Measurements from ENCODE around the gene HELZ2. TPM values are rescaled to one million over a fixed set of nuclear protein-coding genes. Genes with fewer than 3 reads are reported as not detected.
"Not testable (repeated sequence)": the region's sequence is repeated elsewhere in the genome, so short reads cannot be mapped to it uniquely, and the experiment has no call there.

The HELZ2 gene
- total and polyA plus RNA-seq, 4 experiments from 2014 or later: 2.0 to 45.4 (median 23.0) TPM

DNA sequence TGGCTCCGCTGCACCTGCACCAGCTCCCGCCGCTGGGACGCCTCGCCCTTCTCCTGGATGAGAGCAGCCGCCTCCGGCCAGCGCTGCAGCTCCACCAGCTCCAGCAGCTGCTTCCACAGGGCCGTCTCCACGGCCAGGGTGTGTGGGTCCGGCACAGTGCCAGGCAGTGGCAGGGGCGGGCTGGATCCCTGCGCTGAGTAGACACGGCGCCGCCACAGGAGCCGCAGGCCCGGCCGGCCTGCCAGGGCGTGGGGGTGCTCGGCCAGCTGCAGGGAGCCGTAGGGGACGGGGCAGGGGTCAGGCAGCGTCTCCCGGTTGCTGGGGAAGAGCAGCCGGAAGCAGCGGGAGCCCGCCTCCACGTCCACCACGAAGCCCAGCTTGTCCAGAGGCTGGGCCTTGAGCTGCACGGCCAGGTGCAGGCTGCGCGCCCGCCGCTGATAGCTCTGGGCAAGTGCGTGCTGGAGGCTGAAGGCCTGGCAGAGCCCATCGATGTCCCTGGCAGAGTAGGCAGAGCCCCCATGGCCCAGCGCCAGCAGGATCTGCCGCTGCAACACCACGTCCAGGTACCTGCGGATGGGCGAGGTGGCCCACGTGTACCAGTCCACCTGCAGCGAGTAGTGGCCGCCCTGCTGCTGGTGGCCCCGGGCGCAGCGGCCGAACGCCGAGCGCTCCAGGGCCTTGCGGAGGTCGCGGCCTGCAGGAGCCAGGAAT, 10.7 kb downstream of the HELZ2 start:
- no peak overlapping the region for H3K27ac Mint-ChIP-seq
- Histone ChIP-seq H3K27ac (ENCODE audit: low read depth, low read length) (no peak overlapping the region), H3K4me1 (ENCODE audit: insufficient read depth, low read length) (peaks cover 12% of the 10 kb centered on the region), H3K4me3 (ENCODE audit: low read length in 2 of 2) (no peak overlapping the region), H3K27me3 (ENCODE audit: insufficient read depth, low read length) (no peaks in the 10 kb centered on the region), H3K9me3 (ENCODE audit: control insufficient read depth in 1 of 2, low read length in 2 of 2) (no peaks in the 10 kb centered on the region), H3K36me3 (ENCODE audit: insufficient read depth, low read length) (peaks cover 15% of the 10 kb centered on the region)
- POLR2A ChIA-PET (ENCODE audit: partially characterized antibody): interaction anchor here (0.9 to 1.2 kb wide), 2 partner anchors 11 to 78 kb away, joined by 3 read pairs; no protein-coding TSS in a partner anchor
- CTCF ChIA-PET (ENCODE audit: partially characterized antibody): no interaction called here
- H3K4me1 Mint-ChIP-seq: peaks cover 3 to 16% (median 10%) of the 10 kb centered on the region in 4 donors
- no peaks in the 10 kb centered on the region for H3K9me3 Mint-ChIP-seq
- H3K36me3 Mint-ChIP-seq: peaks cover 4 to 5% of the 10 kb centered on the region in 2 donors
- no peaks in the 10 kb centered on the region for H3K27me3 Mint-ChIP-seq
- intact Hi-C loops (cut with micrococcal nuclease): no loop called here
- H3K4me3 Mint-ChIP-seq: no peak overlapping the region
- DNase-seq: no peak

DNA sequence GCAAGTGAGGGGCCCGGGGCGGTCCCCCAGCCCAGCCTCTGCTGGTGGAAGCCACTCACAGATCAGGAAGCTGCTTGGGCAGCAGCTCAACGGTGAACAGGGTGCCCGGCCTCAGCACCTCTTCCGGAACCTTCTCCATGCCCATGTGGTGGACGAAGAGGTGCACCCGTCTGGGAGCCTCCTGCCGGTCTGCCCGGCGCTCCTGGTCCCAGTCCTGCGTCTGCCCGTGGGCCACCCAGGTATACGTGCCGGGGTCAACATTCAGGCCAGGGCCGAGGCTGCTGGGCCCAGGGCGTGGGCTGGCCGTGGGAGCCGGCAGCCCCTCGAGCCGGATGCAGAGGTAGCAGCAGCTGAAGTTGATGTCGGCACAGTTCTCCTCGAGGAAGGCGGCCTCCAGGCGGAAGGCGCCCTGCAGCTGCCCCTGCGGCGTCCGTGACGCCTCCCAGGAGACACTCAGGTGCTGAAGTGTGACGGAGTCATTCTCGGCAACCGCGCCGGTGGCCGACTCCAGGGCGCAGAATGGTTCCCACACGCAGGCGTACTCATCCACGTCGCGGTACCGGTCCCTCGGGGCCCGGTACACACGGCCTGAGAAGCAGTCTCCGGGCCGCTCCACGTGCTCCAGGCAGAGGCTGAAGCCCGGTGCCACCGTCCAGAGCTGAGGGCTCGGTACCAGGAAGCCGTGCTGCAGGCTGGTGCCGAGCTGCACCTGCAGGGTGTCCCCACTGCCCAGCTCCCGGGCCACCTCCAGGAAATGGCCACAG, 11.4 kb downstream of the HELZ2 start:
- Mint-ChIP-seq H3K4me1 (peaks cover 0 to 9% (median 4%) of the 10 kb centered on the region in 4 donors), H3K9me3 (no peaks in the 10 kb centered on the region), H3K27ac (no peak overlapping the region), H3K4me3 (no peak overlapping the region), H3K36me3 (peaks cover 4 to 5% of the 10 kb centered on the region in 2 donors), H3K27me3 (no peaks in the 10 kb centered on the region)
- no peaks in the 10 kb centered on the region for H3K9me3 ChIP-seq (ENCODE audit: control insufficient read depth in 1 of 2, low read length in 2 of 2)
- no peaks in the 10 kb centered on the region for H3K27me3 ChIP-seq (ENCODE audit: insufficient read depth, low read length)
- peaks cover 4% of the 10 kb centered on the region for H3K4me1 ChIP-seq (ENCODE audit: insufficient read depth, low read length)
- H3K4me3 ChIP-seq (ENCODE audit: low read length in 2 of 2): no peak overlapping the region
- ChIA-PET POLR2A (ENCODE audit: partially characterized antibody) (interaction anchor here (0.9 to 1.3 kb wide), 3 partner anchors 10 to 117 kb away, joined by 3 read pairs; no protein-coding TSS in a partner anchor), CTCF (ENCODE audit: partially characterized antibody) (no interaction called here)
- intact Hi-C loops (cut with micrococcal nuclease): no loop called here
- H3K36me3 ChIP-seq (ENCODE audit: insufficient read depth, low read length): peaks cover 15% of the 10 kb centered on the region
- H3K27ac ChIP-seq (ENCODE audit: low read depth, low read length): no peak overlapping the region
- no peak for DNase-seq

DNA sequence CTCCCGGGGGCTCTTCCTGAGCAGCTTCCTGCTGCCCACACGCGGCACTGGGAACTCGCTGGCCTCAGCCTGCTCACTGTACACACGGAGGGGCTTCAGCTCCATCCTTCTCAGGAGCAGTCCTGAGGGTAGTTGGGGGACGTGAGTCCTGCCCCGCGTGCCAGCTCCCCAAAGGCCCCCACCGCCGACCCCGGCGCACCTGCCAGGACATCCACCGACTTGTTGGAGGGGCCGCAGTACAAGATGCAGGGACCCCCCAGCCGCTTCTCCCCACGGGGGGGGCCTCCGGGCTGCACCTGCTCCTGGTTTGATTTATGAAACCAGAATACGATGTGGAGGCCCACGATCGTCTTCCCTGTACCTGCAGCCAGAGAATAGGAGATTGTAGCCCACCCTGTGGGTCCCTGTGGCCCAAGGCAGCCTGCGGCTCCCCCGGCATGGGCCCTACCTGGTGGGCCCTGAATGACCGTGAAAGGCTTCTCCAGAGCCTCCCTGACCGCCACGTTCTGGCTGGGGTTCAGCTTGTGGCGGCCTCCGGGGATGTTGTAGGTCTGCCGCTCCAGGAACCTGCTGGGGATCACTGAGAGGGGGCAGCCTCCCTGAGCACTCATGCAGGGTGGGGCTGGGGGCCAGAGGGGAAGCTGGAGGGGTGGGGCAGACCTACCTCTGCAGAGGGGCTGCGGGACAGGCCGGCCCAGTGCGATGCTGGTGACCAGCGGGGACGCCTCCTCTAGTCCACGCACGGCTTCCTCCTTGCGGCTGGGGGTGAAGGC, 12.2 kb downstream of the HELZ2 start:
- intact Hi-C loops (cut with micrococcal nuclease): no loop called here
- Histone ChIP-seq H3K4me3 (ENCODE audit: low read length in 2 of 2) (no peak overlapping the region), H3K9me3 (ENCODE audit: control insufficient read depth in 1 of 2, low read length in 2 of 2) (no peaks in the 10 kb centered on the region), H3K27me3 (ENCODE audit: insufficient read depth, low read length) (no peaks in the 10 kb centered on the region), H3K4me1 (ENCODE audit: insufficient read depth, low read length) (no peaks in the 10 kb centered on the region), H3K36me3 (ENCODE audit: insufficient read depth, low read length) (peaks cover 15% of the 10 kb centered on the region), H3K27ac (ENCODE audit: low read depth, low read length) (no peak overlapping the region)
- CTCF ChIA-PET (ENCODE audit: partially characterized antibody): interaction anchor here (1.3 kb wide), 1 partner anchor 66 kb away, joined by 3 read pairs; no protein-coding TSS in a partner anchor
- Mint-ChIP-seq H3K9me3 (no peaks in the 10 kb centered on the region), H3K27me3 (no peaks in the 10 kb centered on the region), H3K4me1 (peaks cover 0 to under 1% (median 0%) of the 10 kb centered on the region in 4 donors), H3K27ac (no peak overlapping the region), H3K36me3 (peaks cover 4 to 5% of the 10 kb centered on the region in 2 donors), H3K4me3 (no peak overlapping the region)
- POLR2A ChIA-PET (ENCODE audit: partially characterized antibody): interaction anchor here (1.0 to 1.3 kb wide), 3 partner anchors 9 to 117 kb away, joined by 3 to 5 read pairs (median 3); no protein-coding TSS in a partner anchor
- peak in 1 of 5 donors; percentile 41 for DNase-seq

DNA sequence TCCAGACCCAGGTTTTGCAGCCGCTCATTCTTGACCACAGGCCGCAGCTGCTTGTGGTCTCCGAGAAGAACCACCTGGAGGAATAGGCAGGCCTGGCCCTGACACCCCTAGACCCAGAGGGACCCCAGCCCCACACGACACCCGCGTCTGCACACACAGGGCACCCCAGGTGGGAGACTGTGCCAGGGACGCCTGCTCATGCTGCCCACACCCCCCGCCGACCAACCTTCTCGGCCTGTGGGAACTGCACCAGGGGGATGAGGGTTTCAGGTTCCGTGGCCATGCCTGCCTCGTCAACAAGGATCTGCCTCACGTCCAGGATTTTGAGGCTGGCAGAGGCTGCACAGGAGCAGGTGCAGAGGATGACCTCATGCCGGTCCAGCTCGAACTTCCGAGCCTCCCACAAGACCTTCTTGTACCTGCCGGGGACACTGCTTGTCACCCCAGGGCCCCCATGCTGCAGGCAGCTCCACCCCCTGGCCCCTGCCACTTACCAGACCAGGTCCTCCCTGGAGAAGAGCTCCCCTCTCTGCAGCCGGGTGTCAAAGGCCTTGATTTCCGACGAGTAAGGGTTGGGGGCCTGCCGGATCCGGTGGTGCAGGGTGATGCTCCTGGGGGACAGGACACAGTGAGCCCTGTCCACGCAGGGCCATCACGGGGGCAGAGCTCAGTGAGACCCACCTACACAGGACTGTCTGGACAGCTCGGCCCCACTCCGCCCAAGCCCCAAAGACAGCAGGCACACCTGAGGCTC, 13.0 kb downstream of the HELZ2 start:
- no peaks in the 10 kb centered on the region for H3K4me1 Mint-ChIP-seq
- no peak overlapping the region for H3K4me3 ChIP-seq (ENCODE audit: low read length in 2 of 2)
- DNase-seq: peak in 1 of 5 donors; percentile 39
- no peaks in the 10 kb centered on the region for H3K9me3 Mint-ChIP-seq
- intact Hi-C loops (cut with micrococcal nuclease): no loop called here
- H3K27ac Mint-ChIP-seq: no peak overlapping the region
- ChIA-PET POLR2A (ENCODE audit: partially characterized antibody) (interaction anchor here (1.0 to 1.3 kb wide), 2 partner anchors 8 to 118 kb away, joined by 3 to 5 read pairs; no protein-coding TSS in a partner anchor), CTCF (ENCODE audit: partially characterized antibody) (interaction anchor here (1.3 kb wide), 1 partner anchor 65 kb away, joined by 3 read pairs; no protein-coding TSS in a partner anchor)
- H3K9me3 ChIP-seq (ENCODE audit: control insufficient read depth in 1 of 2, low read length in 2 of 2): no peaks in the 10 kb centered on the region
- H3K4me3 Mint-ChIP-seq: no peak overlapping the region
- peaks cover 15% of the 10 kb centered on the region for H3K36me3 ChIP-seq (ENCODE audit: insufficient read depth, low read length)
- H3K27me3 ChIP-seq (ENCODE audit: insufficient read depth, low read length): no peaks in the 10 kb centered on the region
- H3K27ac ChIP-seq (ENCODE audit: low read depth, low read length): no peak overlapping the region
- no peaks in the 10 kb centered on the region for H3K27me3 Mint-ChIP-seq
- peaks cover 4 to 5% of the 10 kb centered on the region in 2 donors for H3K36me3 Mint-ChIP-seq
- H3K4me1 ChIP-seq (ENCODE audit: insufficient read depth, low read length): no peaks in the 10 kb centered on the region

DNA sequence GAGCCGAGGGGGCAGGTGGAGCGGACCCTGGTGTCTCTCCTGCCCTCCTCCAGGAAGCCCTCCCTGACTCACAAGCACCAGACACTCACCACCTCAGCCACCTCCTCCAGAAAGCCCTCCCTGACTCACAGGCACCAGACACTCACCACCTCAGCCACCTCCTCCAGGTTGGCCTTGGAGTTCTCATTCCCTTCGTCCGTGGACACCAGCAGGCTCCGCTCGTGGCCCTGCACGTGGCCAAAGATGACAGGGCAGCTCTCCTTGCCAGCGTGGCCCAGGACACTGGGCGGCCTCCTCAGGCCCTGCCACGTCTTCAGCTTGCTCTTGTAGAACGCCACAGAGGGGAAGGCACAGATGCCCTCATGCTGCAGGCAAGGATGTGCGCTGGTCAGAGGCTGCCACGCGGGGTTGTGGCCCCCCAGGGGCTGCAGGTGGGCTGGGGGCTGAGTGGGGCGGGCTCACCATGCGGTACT, 13.7 kb downstream of the HELZ2 start:
- ChIA-PET CTCF (ENCODE audit: partially characterized antibody) (interaction anchor here (1.3 kb wide), 1 partner anchor 64 kb away, joined by 3 read pairs; no protein-coding TSS in a partner anchor), POLR2A (ENCODE audit: partially characterized antibody) (no interaction called here)
- no peaks in the 10 kb centered on the region for H3K27me3 Mint-ChIP-seq
- Histone ChIP-seq H3K4me1 (ENCODE audit: insufficient read depth, low read length) (no peaks in the 10 kb centered on the region), H3K9me3 (ENCODE audit: control insufficient read depth in 1 of 2, low read length in 2 of 2) (no peaks in the 10 kb centered on the region), H3K27me3 (ENCODE audit: insufficient read depth, low read length) (no peaks in the 10 kb centered on the region), H3K36me3 (ENCODE audit: insufficient read depth, low read length) (peaks cover 15% of the 10 kb centered on the region), H3K4me3 (ENCODE audit: low read length in 2 of 2) (no peak overlapping the region), H3K27ac (ENCODE audit: low read depth, low read length) (no peak overlapping the region)
- no peaks in the 10 kb centered on the region for H3K9me3 Mint-ChIP-seq
- no peaks in the 10 kb centered on the region for H3K4me1 Mint-ChIP-seq
- DNase-seq: peak in 1 of 5 donors; percentile 37
- no peak overlapping the region for H3K4me3 Mint-ChIP-seq
- peak overlapping the region in 3 of 7 donors; percentile 48 to 80 (median 63) for H3K27ac Mint-ChIP-seq
- intact Hi-C loops (cut with micrococcal nuclease): no loop called here
- H3K36me3 Mint-ChIP-seq: peaks cover 4 to 5% of the 10 kb centered on the region in 2 donors

DNA sequence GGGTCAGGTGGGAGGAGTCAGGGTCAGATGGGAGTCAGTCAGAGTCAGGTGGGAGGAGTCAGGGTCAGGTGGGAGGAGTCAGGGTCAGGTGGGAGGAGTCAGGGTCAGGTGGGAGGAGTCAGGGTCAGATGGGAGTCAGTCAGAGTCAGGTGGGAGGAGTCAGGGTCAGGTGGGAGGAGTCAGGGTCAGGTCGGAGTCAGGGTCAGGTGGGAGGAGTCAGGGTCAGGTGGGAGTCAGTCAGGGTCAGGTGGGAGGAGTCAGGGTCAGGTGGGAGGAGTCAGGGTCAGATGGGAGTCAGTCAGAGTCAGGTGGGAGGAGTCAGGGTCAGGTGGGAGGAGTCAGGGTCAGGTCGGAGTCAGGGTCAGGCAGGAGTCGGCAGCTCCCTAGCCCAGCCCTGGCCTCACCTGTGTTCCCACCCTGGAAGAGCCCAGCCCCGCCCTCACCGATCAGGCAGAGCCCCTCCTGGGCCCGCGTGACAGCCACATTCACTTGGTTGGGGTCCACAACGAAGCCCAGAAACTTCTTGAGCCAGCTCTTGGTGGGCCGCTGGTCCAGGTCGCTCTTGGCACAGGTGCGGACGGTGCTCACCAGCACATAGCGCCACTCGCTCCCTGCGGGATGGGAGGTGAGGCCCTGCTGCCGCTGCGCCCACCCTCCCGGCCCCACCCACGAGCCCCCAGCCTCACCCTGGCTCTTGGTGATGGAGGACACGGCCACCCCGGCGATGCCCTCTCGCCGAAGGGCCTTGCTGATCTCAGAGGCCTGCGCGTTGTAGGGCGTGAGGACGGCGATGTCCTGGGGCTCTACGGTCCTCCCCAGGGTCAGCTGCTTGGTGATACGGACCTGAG, 14.3 kb downstream of the HELZ2 start:
- H3K4me3 Mint-ChIP-seq; H3K27me3 Mint-ChIP-seq; H3K4me1 Mint-ChIP-seq; H3K36me3 Mint-ChIP-seq; H3K27me3 ChIP-seq (ENCODE audit: insufficient read depth, low read length); H3K9me3 Mint-ChIP-seq; CTCF ChIA-PET (ENCODE audit: partially characterized antibody); H3K27ac ChIP-seq (ENCODE audit: low read depth, low read length); H3K9me3 ChIP-seq (ENCODE audit: control insufficient read depth in 1 of 2, low read length in 2 of 2); intact Hi-C loops (cut with micrococcal nuclease); H3K4me3 ChIP-seq (ENCODE audit: low read length in 2 of 2); POLR2A ChIA-PET (ENCODE audit: partially characterized antibody); H3K27ac Mint-ChIP-seq; H3K4me1 ChIP-seq (ENCODE audit: insufficient read depth, low read length): not testable (repeated sequence)
- H3K36me3 ChIP-seq (ENCODE audit: insufficient read depth, low read length): peaks cover 15% of the 10 kb centered on the region
- peak in 3 of 5 donors; percentile 41 to 87 (median 45) for DNase-seq

All from CD4-positive, alpha-beta memory T cell (primary cell).